ENCODE results near the gene CABP1. TPM values are rescaled to one million over a fixed set of nuclear protein-coding genes. Genes with fewer than 3 reads are reported as not detected.

CABP1 gene
- total RNA-seq, 3 donors from 2014 or later = 0.18 to 0.26 TPM; not detected in 1

DNA sequence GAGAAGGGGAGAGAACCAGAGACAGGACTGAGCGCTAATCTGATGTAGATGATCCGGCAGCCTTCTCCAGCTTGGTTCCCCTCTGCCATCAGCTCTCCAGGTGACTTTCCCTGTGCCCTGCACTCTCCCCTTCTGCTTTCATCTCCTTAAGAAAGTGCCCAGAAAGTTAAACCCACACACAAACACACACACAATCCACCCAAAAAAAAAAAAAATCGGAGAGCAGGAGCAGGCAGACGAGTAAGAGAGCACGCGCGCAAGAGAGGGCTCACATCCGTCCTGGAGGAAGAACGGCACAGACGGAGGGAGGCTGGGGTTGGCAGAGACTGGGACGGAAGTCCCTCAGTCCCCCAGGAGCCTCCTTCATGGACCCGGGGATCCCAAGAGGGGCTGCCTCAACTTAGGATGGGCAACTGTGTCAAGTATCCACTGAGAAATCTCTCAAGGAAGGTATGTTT lies 9.8 kb downstream of the CABP1 start:
- Mint-ChIP-seq H3K4me1 (ENCODE audit: low read depth) (peaks cover 11% of the 10 kb centered on the region), H3K27me3 (ENCODE audit: low read depth) (peaks cover 41% of the 10 kb centered on the region), H3K4me3 (no peak overlapping the region), H3K36me3 (ENCODE audit: insufficient read depth) (no peaks in the 10 kb centered on the region), H3K9me3 (no peaks in the 10 kb centered on the region)
- ATAC-seq (no peak), DNase-seq (no peak)

DNA sequence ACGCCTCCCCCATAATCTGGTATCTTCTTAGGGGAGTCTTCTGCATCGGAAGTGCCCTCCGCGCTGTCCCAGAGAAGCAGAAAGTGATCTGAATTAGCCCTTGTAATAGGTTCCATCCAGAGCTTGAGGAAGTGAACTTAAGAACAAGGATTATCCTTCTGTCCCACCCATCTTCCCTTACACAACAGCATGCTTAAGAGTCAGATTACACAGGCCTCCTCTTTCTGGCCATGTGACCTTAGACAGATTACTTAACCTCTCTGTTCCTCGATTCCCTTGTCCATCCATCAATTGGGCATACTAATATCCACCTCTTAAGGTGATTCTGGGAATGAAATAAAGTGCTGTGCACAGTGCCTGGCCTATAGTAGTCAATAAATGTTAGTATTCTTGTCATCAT lies 11.4 kb downstream of the CABP1 start:
- no peak for ATAC-seq
- Mint-ChIP-seq H3K4me3 (no peak overlapping the region), H3K4me1 (ENCODE audit: low read depth) (peaks cover 10% of the 10 kb centered on the region), H3K27me3 (ENCODE audit: low read depth) (peaks cover 30% of the 10 kb centered on the region), H3K36me3 (ENCODE audit: insufficient read depth) (no peaks in the 10 kb centered on the region), H3K9me3 (no peaks in the 10 kb centered on the region)
- no peak for DNase-seq

DNA sequence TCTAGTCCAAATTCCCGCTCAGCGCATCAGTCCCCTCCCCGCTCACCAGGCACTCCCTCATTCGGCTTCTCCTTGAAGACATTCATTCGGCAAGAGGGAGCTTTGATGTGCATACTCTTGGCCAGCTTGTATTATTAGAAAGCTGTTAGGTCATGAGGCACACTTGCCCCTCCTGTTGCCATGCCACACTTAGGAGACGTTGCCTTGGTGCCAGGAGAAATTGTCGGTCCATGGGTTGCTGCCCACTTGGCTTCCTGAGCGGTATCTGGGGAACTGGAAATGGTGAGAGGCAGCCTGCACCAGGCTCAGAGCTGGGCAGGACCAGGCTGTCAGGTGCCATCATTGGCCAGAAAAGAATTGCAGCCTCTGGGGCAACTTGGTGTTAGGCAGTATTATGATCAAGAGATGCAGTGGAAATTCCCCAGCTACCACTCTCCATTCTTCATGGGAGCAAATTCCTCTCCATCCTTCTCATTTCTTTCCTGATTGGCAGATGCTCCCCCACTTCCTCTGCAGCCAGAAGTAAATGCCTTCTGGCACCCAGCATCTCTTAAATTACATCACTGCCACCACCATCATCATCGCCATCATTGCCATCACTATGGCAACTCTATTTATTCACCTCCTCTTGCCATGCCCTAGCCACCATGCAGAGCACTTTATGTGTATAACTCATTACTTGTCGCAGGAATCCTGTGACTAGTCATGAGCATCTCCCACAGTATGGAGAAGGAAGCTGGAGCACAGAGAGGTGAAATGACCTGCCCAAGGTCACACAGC lies 12.4 kb downstream of the CABP1 start:
- Mint-ChIP-seq H3K36me3 (ENCODE audit: insufficient read depth) (no peaks in the 10 kb centered on the region), H3K4me3 (no peak overlapping the region), H3K4me1 (ENCODE audit: low read depth) (peaks cover 6% of the 10 kb centered on the region), H3K9me3 (no peaks in the 10 kb centered on the region), H3K27me3 (ENCODE audit: low read depth) (peaks cover 26% of the 10 kb centered on the region)
- no peak for DNase-seq
- ATAC-seq = no peak

DNA sequence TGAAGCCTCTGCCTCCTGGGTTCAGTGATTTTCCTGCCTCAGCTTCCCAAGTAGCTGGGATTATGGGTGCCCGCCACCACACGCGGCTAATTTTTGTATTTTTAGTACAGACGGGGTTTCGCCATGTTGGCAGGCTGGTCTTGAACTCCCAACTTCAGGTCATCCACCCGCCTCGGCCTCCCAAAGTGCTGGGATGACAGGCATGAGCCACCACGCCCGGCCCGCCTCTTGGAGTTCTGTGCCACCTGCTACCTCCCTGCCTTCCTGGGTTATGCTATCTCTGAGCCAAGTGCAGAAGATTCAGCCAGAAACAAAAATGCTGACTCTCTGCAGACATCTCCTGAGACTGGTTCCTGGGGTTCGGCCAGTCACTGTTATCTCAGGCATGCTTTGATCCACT lies 13.2 kb downstream of the CABP1 start:
- no peaks in the 10 kb centered on the region for H3K9me3 Mint-ChIP-seq
- no peaks in the 10 kb centered on the region for H3K36me3 Mint-ChIP-seq (ENCODE audit: insufficient read depth)
- peaks cover 21% of the 10 kb centered on the region for H3K27me3 Mint-ChIP-seq (ENCODE audit: low read depth)
- no peak for DNase-seq
- no peak for ATAC-seq
- peaks cover 6% of the 10 kb centered on the region for H3K4me1 Mint-ChIP-seq (ENCODE audit: low read depth)
- H3K4me3 Mint-ChIP-seq = no peak overlapping the region

DNA sequence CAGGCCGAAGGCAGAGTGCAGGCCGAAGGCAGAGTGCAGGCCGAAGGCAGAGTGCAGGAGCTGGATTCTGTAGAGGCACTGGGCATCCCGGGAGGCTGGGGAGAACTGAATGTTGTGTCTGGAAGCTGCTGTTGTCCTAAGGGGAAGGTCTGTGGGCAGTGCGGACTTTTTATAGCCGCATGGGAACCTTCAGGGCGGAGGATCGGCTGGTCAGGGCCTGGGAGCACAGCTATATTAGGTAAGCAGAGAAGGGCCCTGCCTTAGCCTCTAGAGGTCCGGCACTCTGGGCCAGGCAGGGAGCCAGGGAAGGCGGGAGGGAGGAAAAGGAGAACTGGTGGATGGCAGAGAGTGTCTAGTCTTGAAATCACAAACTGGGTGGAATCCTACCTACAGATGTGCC lies 14.2 kb downstream of the CABP1 start:
- no peaks in the 10 kb centered on the region for H3K4me1 Mint-ChIP-seq (ENCODE audit: low read depth)
- no peak overlapping the region for H3K4me3 Mint-ChIP-seq
- ATAC-seq (no peak), DNase-seq (no peak)
- H3K9me3 Mint-ChIP-seq = no peaks in the 10 kb centered on the region
- H3K36me3 Mint-ChIP-seq (ENCODE audit: insufficient read depth) = no peaks in the 10 kb centered on the region
- peaks cover 15% of the 10 kb centered on the region for H3K27me3 Mint-ChIP-seq (ENCODE audit: low read depth)

DNA sequence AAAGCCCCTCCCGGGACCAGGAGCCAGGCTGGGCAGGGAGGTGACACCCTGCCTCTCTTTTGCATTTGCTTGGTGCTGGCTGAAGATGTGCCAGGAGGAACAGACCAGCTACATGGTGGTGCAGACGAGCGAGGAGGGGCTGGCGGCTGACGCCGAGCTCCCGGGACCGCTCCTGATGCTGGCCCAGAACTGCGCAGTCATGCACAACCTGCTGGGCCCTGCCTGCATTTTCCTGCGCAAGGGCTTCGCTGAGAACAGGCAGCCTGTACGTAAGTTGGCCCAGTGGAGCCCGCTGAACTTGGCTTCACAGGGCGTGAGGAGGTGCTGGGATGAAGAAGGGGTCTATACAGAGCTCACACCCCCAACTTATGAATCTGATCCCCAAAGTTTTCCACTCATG lies 15.6 kb downstream of the CABP1 start:
- H3K27me3 Mint-ChIP-seq (ENCODE audit: low read depth) = peaks cover 4% of the 10 kb centered on the region
- no peaks in the 10 kb centered on the region for H3K36me3 Mint-ChIP-seq (ENCODE audit: insufficient read depth)
- H3K9me3 Mint-ChIP-seq = no peaks in the 10 kb centered on the region
- H3K4me3 Mint-ChIP-seq = no peak overlapping the region
- ATAC-seq (no peak), DNase-seq (no peak)
- no peaks in the 10 kb centered on the region for H3K4me1 Mint-ChIP-seq (ENCODE audit: low read depth)

DNA sequence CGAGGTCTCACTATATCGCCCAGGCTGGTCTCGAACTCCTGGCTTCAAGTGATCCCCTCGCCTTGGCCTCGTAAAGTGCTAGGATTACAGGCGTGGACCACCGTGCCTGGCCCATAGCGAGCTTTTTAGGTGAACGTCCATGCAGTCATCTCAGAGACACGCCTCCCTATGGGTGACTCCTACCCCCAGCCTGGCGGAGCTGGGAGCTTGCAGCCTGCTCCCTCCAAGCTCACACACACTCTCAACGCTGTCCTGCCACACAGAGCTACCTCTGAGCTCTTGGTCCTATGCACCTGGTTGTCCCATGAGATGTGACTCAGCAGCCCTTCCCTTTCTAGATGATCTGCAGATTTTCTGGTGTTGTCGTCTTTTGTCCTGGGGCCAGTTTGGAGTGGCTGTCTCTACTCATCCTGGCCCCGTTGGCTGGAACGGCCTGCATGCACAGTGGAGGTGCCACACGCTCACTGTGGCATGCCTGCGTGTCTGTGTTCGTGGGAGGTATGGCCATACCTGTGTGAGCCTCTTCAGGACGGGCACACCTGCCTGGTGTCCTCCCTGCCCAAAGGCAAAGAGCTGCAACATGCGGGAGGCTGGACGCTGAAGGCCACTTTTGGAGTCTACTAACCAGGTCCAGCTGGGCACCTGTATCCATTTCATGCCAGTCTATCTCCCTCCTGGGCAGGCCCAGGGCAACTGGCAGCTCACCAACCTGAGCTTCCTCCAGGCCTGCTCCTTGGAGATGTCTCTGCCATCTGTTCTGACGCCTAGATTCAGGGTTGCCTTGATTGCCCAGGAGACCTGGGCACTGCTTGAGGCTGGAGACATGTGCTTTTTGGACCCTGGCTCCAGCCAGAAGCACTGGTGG lies 18.1 kb downstream of the CABP1 start:
- peaks cover 2% of the 10 kb centered on the region for H3K27me3 Mint-ChIP-seq (ENCODE audit: low read depth)
- H3K4me3 Mint-ChIP-seq = no peak overlapping the region
- ATAC-seq (no peak), DNase-seq (no peak)
- no peaks in the 10 kb centered on the region for H3K4me1 Mint-ChIP-seq (ENCODE audit: low read depth)
- no peaks in the 10 kb centered on the region for H3K9me3 Mint-ChIP-seq
- no peaks in the 10 kb centered on the region for H3K36me3 Mint-ChIP-seq (ENCODE audit: insufficient read depth)

DNA sequence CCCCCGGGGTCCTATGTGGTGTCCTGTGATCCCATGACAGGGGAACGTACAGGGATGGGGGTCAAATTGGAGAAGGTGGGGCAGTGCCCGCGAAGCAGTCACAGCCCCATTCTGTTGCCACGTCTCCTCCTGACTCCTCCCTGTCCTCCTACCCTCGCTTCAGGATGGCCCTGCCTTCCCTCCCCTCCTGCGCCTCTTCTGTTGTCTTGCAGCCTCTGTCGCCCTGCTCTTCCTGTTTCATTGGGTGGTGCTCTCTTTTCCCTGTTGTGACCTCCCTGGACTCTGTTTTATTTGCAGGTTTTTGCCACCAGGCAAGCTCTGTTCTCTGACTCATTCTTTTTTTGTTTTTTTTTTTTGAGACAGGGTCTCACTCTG lies 18.7 kb downstream of the CABP1 start:
- H3K9me3 Mint-ChIP-seq = no peaks in the 10 kb centered on the region
- H3K36me3 Mint-ChIP-seq (ENCODE audit: insufficient read depth) = no peaks in the 10 kb centered on the region
- ATAC-seq (no peak), DNase-seq (no peak)
- H3K27me3 Mint-ChIP-seq (ENCODE audit: low read depth) = peaks cover 5% of the 10 kb centered on the region
- H3K4me1 Mint-ChIP-seq (ENCODE audit: low read depth) = no peaks in the 10 kb centered on the region
- H3K4me3 Mint-ChIP-seq = no peak overlapping the region

DNA sequence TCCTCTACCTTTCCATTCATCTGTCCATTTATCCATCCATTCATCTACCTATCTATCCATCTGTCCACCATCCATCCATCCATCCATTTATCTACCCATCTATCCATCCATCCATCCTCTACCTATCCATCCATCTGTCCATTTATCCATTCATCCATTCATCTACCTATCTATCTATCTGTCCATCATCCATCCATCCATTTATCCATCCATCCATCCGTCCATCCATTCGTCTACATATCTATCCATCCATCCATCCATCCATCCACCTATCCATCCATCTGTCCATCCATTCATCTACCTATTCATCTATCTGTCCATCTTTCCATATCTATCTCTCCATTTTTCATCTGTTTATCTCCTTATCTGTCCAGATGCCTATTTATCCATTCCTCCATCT lies 21.0 kb downstream of the CABP1 start:
- Mint-ChIP-seq H3K27me3 (ENCODE audit: low read depth) (peaks cover 3% of the 10 kb centered on the region), H3K4me1 (ENCODE audit: low read depth) (no peaks in the 10 kb centered on the region), H3K36me3 (ENCODE audit: insufficient read depth) (no peaks in the 10 kb centered on the region), H3K4me3 (no peak overlapping the region), H3K9me3 (no peaks in the 10 kb centered on the region)
- no peak for ATAC-seq
- DNase-seq = no peak

DNA sequence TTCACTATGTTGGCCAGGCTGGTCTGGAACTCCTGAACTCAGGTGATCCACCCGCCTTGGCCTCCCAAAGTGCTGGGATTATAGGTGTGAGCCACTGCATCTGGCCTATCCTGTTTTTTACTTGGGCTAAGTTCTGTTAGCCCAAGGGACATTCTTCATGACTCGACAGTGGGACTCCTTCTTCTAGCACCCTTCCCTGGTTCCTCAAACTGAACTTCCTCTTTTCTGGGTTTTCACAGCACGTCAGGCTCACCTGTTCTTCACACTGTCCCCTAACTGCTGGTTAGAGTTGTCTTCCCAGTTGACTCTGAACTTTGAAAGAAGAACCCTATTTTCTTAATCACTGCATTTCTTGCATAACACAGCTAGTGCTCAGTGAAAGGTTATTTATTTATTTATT lies 22.5 kb downstream of the CABP1 start:
- DNase-seq (no peak), ATAC-seq (no peak)
- H3K4me3 Mint-ChIP-seq = no peak overlapping the region
- no peaks in the 10 kb centered on the region for H3K36me3 Mint-ChIP-seq (ENCODE audit: insufficient read depth)
- H3K4me1 Mint-ChIP-seq (ENCODE audit: low read depth) = no peaks in the 10 kb centered on the region
- peaks cover 3% of the 10 kb centered on the region for H3K27me3 Mint-ChIP-seq (ENCODE audit: low read depth)
- H3K9me3 Mint-ChIP-seq = no peaks in the 10 kb centered on the region

DNA sequence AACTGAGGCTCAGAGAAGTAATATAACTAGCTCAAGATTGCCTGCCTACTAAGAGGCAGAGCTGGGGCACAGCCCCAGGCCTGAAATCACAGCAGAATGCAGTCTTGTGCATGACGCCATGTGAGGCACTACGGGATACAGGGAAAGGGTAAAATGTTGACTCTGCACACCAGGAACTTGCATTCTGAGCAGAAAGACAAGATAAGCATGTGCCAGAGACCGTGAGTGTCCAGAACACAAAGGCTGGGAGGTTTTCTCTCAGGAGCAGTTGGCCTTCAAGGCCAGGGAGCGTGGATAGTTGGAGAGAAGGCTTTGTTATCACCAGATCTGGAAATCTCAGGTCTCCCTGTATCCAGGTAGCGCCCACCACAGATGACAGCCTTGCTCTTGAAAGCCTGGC lies 23.3 kb downstream of the CABP1 start:
- no peaks in the 10 kb centered on the region for H3K4me1 Mint-ChIP-seq (ENCODE audit: low read depth)
- DNase-seq (no peak), ATAC-seq (no peak)
- peaks cover 3% of the 10 kb centered on the region for H3K27me3 Mint-ChIP-seq (ENCODE audit: low read depth)
- no peaks in the 10 kb centered on the region for H3K36me3 Mint-ChIP-seq (ENCODE audit: insufficient read depth)
- H3K4me3 Mint-ChIP-seq = no peak overlapping the region
- no peaks in the 10 kb centered on the region for H3K9me3 Mint-ChIP-seq

DNA sequence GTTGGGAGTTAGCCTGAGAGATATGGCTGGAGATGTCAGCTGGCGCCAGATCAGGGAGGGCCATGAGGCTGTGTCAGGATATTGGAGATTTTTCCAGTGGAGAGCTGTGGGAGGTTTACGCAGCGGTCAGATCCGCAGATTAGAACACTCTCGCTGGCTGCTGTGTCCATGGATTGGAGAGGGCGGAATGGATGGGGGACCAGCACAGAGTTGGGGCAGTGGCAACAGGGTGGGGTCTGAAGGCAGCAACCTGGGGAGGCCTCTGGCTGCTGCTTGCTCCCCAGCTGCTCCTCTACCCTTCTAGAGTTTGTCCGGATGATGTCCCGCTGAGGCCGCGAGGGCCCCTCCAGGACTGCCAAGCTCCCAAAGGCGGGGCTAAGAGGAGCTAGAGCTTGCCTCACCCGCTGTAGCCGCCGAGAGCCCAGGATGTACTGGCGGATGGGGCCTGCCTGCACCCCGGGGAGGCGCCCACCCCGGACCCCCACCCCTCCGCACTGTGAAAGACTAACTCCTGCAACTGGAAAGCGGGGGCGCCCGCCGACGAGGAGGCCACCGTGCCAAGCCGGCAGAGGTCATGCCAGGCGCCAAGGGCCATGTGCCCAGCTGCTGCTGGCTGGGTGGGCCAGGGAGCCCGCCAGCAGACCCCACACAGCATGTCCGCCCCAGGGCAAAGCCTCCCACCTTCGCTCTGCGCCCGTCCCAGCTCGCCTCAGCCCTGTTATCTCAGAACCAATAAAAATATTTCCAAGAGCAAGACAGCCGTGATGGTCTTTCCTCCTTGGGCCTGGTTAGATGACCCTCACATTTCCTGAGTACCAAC lies 26.4 kb downstream of the CABP1 start:
- DNase-seq (no peak), ATAC-seq (no peak)
- H3K27me3 Mint-ChIP-seq (ENCODE audit: low read depth) = peaks cover 3% of the 10 kb centered on the region
- no peaks in the 10 kb centered on the region for H3K36me3 Mint-ChIP-seq (ENCODE audit: insufficient read depth)
- H3K4me3 Mint-ChIP-seq = no peak overlapping the region
- no peaks in the 10 kb centered on the region for H3K9me3 Mint-ChIP-seq
- no peaks in the 10 kb centered on the region for H3K4me1 Mint-ChIP-seq (ENCODE audit: low read depth)

DNA sequence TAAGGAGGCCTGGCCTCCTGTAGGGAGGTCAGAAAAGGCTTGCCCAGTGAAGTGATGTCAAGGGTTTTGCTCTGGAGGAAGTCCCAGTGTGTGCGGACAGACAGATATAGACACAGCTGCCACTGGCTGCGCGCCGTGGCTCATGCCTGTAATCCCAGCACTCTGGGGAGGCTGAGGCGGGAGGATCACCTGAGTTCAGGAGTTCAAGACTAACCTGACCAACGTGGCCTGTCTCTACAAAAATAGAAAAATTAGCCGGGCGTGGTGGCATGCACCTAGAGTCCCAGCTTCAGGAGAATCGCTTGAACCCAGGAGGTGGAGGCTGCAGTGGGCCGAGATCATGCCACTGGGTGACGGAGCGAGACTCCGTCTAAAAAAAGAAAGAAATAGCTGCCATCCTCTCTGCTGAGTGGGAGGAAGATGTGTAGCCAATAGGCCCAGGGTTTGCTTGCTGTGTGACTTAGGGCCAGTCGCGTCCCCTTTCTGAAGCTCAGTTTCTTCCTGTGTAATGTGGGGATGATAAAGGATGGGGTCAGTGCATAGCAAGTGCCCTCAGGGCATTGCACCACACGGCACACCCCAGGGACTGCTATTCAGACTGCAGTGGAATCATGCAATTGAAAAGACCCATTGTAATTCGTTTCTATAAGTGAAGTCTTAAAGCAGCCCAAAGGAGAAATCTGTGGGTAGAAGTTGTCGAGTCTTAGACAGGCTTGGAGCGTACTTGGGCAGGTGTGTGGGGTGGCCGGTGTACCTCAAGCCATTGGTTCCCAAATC lies 27.9 kb downstream of the CABP1 start:
- peaks cover 3% of the 10 kb centered on the region for H3K27me3 Mint-ChIP-seq (ENCODE audit: low read depth)
- H3K4me3 Mint-ChIP-seq = no peak overlapping the region
- no peak for ATAC-seq
- no peaks in the 10 kb centered on the region for H3K4me1 Mint-ChIP-seq (ENCODE audit: low read depth)
- H3K36me3 Mint-ChIP-seq (ENCODE audit: insufficient read depth) = no peaks in the 10 kb centered on the region
- no peaks in the 10 kb centered on the region for H3K9me3 Mint-ChIP-seq
- DNase-seq = no peak
